ENCODE data around the gene MAP4K3. TPM values are rescaled to one million over a fixed set of nuclear protein-coding genes. Genes with fewer than 3 reads are reported as not detected.

MAP4K3 gene
- total and polyA plus RNA-seq, 2 donors from 2014 or later = 14.9 to 39.5 TPM

GRCh38 chr2:39435234-39435633 lies 1.9 kb downstream of the MAP4K3 start:
- no peaks in the 10 kb centered on the region for H3K36me3 ChIP-seq (ENCODE audit: control insufficient read depth in 2 of 3, insufficient read depth in 3 of 3, low read length in 3 of 3)
- DNase-seq (peak in 4 of 5 donors; percentile 15 to 43 (median 40)), FAIRE-seq (no peak)
- H3K4me3 ChIP-seq (ENCODE audit: low read length in 3 of 3) = peak overlapping the region; percentile 86 to 87 (median 86)
- intact Hi-C loops (cut with DNase I) = no loop called here
- H3K9me3 ChIP-seq (ENCODE audit: control insufficient read depth in 2 of 3, insufficient read depth in 1 of 3, low read length in 3 of 3) = no peaks in the 10 kb centered on the region
- no peaks in the 10 kb centered on the region for H3K27me3 ChIP-seq (ENCODE audit: control insufficient read depth, insufficient read depth, low read length)
- peaks cover 6 to 34% (median 22%) of the 10 kb centered on the region in 3 donors for H3K4me1 ChIP-seq (ENCODE audit: control insufficient read depth in 2 of 3, insufficient read depth in 2 of 3, low read depth in 1 of 3, low read length in 3 of 3)
- peak overlapping the region; percentile 4 to 91 (median 82) for H3K9ac ChIP-seq (ENCODE audit: low read length in 3 of 3)
- H3K27ac ChIP-seq (ENCODE audit: low read depth in 2 of 2, low read length in 2 of 2) = peak overlapping the region; percentile 80 to 89
- TF ChIP-seq CTCF (IDR thresholded peaks at IDR 0.05; ENCODE audit: borderline replicate concordance, extremely low read depth, insufficient read depth) = no peak

GRCh38 chr2:39434233-39434897 lies 2.7 kb downstream of the MAP4K3 start:
- Histone ChIP-seq H3K27me3 (ENCODE audit: control insufficient read depth, insufficient read depth, low read length) (no peaks in the 10 kb centered on the region), H3K9ac (ENCODE audit: low read length in 3 of 3) (peak overlapping the region in 1 of 3 donors; percentile 47), H3K36me3 (ENCODE audit: control insufficient read depth in 2 of 3, insufficient read depth in 3 of 3, low read length in 3 of 3) (no peaks in the 10 kb centered on the region), H3K27ac (ENCODE audit: low read depth in 2 of 2, low read length in 2 of 2) (peak overlapping the region in 1 of 2 donors; percentile 34), H3K9me3 (ENCODE audit: control insufficient read depth in 2 of 3, insufficient read depth in 1 of 3, low read length in 3 of 3) (no peaks in the 10 kb centered on the region), H3K4me1 (ENCODE audit: control insufficient read depth in 2 of 3, insufficient read depth in 2 of 3, low read depth in 1 of 3, low read length in 3 of 3) (peaks cover 6 to 35% (median 22%) of the 10 kb centered on the region in 3 donors), H3K4me3 (ENCODE audit: low read length in 3 of 3) (peak overlapping the region; percentile 1 to 86 (median 86))
- no peak for TF ChIP-seq CTCF (IDR thresholded peaks at IDR 0.05; ENCODE audit: borderline replicate concordance, extremely low read depth, insufficient read depth)
- DNase-seq = no peak
- intact Hi-C loops (cut with DNase I) = no loop called here
- no peak for FAIRE-seq

GRCh38 chr2:39433586-39434195 lies 3.4 kb downstream of the MAP4K3 start:
- Histone ChIP-seq H3K9ac (ENCODE audit: low read length in 3 of 3) (no peak overlapping the region), H3K4me3 (ENCODE audit: low read length in 3 of 3) (peak overlapping the region in 2 of 3 donors; percentile 12 to 32), H3K36me3 (ENCODE audit: control insufficient read depth in 2 of 3, insufficient read depth in 3 of 3, low read length in 3 of 3) (no peaks in the 10 kb centered on the region), H3K9me3 (ENCODE audit: control insufficient read depth in 2 of 3, insufficient read depth in 1 of 3, low read length in 3 of 3) (no peaks in the 10 kb centered on the region), H3K4me1 (ENCODE audit: control insufficient read depth in 2 of 3, insufficient read depth in 2 of 3, low read depth in 1 of 3, low read length in 3 of 3) (peaks cover 6 to 28% (median 19%) of the 10 kb centered on the region in 3 donors), H3K27me3 (ENCODE audit: control insufficient read depth, insufficient read depth, low read length) (no peaks in the 10 kb centered on the region), H3K27ac (ENCODE audit: low read depth in 2 of 2, low read length in 2 of 2) (no peak overlapping the region)
- intact Hi-C loops (cut with DNase I) = no loop called here
- FAIRE-seq = no peak
- TF ChIP-seq CTCF (IDR thresholded peaks at IDR 0.05; ENCODE audit: borderline replicate concordance, extremely low read depth, insufficient read depth) = no peak
- DNase-seq = peak in 1 of 5 donors; percentile 35
